ENCODE measurements around the gene SLC9C2.
A peak's percentile ranks its signal among the peaks of the same experiment; 100 is the strongest.
"Not testable (repeated sequence)": the region's sequence is repeated elsewhere in the genome, so short reads cannot be mapped to it uniquely, and the experiment has no call there.

SLC9C2 gene

DNA sequence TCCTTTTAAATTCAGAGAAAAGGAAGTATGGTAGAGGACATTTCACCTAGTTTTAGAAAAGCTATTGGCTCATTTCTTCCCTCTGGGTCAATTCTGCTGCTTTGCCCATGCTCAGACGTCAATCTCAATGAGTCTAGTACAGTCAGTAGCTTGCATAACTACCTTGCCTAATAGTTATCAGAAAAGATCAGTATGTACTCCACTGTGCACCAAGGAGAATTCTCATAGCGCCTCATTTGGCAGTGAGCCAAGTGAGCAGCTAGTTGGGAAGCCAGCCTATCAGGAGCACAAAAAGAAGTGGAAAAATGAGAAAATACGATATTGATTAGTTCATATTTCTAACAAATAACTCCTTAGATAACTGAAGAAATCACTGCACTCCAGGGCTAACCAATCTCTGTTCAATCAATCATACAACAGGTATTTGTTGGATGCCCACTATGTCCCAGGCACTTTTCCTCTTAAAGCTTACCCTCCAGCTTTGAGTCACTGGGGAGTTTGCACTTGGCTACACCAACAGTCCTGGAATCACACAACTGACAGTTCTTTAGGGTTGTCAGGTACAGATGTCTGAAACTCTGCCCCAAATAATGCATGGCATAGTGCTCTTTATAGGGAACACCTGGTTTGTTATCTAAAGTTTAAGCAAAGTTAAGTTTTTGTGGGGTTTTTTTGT lies 75.6 kb downstream of the SLC9C2 start:
- DNase-seq: peak in 1 of 2 experiments; percentile 19

DNA sequence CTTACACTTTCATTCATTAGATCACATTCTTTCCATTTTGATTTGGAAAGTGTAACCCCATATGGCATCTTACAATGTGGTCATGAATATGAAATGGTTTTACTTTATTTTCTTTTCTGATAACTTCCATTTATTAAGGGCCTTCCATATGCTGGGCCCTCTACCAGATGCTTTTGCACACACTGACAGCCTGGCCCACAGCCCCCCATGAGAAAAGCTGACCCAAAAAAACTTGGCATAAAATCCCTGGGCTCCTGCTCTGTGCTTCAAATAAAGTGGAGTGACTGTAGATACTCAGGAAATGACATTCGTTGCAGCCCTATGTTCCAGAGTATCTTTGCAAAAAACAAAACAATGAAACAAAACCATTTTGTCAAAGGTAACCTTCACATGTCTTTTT lies 76.9 kb downstream of the SLC9C2 start:
- no peak for DNase-seq

DNA sequence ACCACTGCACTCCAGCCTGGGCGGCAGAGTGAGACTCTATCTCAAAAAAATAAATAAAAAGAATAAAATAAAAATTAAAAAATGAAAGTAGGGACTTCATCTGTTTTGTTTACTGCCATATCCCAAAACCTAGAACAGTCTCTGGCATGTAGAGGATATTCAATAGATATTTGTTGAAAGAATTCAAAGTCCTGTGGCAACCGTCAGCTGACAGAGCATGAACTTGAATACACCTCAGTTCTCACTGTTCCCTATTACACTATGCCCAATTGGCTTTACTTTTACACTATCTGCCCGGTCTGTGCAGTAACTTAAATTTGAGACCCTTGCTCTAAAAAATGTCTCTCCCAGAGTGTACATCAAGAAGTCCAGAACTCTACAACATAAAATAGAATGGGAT lies 79.5 kb downstream of the SLC9C2 start:
- no peak for DNase-seq

DNA sequence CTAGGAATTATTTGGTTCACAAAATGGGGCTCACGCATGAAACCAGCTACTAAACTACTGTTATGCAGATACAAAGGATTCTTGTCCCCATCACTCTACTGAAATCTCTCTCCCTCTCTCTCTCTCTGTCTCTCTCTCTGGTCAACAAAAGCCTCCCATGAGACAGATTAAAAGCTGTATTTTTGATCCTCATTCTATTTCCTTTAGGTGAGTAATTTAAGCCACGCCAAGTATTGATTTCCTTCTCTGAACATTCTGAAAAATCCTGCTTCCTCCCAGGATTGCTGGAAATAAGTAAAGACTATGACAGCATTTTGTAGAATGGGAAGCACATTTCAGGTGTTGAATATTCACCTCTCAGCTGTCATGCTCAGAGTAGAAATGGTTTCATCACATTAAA lies 82.1 kb downstream of the SLC9C2 start:
- DNase-seq: no peak

DNA sequence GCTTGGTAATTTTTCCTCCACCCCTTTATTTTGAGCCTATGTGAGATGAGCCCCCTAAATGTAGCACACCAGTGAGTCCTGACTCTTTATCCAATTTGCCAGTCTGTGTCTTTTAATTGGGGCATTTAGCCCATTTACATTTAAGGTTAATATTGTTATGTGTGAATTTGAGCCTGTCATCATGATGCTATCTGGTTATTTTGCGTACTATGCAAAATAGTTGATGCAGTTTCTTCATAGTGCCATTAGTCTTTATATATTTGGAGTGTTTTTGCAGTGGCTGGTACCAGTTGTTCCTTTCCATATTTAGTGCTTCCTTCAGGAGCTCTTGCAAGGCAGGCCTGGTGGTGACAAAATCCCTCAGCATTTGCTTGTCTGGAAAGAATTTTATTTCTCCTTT lies 88.4 kb downstream of the SLC9C2 start:
- DNase-seq: not testable (repeated sequence)

DNA sequence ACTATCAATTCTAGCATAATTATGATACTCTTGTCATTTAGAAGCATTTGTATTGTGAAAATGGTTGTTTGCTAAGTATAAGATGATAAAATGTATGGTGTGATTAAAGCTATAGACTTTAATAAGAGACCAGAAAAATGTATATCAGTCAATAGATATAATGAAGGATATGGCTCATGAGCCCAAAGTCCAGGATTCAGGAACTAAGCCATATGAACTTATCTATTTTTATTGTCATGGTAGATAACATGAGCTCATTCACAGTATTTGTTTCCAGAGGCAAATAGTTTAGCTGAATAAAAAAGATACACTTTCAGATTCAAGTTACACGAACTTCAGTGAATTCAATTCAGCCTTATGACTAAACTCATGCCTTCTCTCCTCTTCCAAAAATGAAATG lies 93.1 kb downstream of the SLC9C2 start:
- DNase-seq: no peak

DNA sequence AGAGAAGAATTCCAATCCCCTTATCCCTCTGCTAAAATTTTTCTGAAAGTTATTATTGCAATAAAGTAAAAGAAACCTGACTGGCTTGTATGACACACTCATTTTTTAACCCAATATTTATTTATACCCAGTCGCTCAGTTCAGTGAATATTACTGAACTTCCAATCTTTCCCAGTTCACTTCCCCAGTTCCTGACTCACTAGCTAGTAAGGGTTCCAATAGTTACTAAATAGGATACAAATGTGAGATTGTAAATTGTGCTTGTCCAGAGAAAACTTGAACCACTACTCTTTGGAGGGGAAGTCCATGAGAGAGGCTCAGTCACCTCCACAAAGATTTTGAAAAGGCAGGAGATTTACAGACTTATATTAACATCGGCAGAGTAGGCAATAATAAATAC lies 94.3 kb downstream of the SLC9C2 start:
- no peak for DNase-seq

DNA sequence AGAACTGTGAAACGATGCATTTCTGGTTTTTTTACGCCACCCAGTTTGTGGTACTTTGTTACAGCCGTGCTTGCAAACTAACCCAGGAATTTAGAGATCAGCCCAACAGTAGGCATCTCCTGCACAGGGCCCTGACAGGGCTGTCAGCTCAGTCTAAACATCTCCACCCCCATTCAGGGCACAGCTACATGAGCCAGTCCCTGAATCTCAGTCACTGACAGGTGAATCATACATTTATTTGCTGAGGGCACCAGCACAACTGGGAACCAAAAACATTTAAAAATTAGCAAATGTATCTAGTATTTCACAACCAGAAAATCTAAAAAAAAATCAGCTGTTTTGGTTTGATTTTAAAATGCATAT lies 95.0 kb downstream of the SLC9C2 start:
- DNase-seq: no peak

DNA sequence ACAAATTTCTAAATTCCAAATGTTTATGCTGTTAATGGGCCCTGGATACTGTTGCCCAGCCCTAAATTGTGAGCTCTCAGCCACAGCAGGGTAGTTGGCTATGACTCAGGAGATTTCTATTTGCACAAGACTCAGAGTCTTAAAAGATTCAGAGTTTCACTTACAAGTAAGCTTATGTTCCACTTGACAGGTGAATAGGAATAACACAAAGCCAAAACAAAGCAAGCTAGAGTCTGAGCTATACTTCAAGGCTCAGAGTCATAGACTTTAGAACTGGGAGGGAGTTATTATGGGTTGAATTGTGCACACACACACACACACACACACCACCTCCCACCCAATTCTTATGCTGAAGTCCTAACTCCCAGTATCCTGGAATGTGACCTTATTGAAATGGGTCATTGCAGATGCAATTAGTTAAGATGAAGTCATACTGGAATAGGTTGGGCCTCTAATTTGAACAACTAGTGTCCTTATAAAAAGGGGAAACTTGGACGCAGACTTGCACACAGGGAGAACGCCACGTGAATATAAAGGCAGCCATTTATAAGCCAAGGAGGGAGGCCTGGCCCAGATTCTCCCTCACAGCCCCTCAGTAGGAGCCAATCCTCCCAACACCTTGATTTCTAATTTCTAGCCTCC lies 95.5 kb downstream of the SLC9C2 start:
- DNase-seq: no peak

DNA sequence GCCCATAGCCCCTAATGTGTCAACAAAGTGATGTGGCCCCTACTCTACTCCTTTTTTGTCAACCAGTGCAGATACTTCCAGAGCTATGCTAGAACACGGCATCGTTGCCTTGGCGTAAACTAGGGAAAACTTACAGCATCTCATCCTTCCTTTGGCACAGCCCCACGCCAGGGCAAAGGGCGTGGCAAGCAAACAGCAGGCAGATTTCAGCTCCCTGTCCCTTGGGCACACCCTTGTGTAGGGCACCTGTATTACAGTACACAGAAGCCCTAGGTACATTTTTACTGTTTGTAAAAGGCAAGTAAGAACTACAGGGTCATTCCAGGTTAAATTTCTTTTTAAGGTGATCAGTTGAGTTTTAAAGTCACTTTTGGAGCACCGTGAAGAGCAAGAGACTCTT lies 96.4 kb downstream of the SLC9C2 start:
- DNase-seq: no peak

DNA sequence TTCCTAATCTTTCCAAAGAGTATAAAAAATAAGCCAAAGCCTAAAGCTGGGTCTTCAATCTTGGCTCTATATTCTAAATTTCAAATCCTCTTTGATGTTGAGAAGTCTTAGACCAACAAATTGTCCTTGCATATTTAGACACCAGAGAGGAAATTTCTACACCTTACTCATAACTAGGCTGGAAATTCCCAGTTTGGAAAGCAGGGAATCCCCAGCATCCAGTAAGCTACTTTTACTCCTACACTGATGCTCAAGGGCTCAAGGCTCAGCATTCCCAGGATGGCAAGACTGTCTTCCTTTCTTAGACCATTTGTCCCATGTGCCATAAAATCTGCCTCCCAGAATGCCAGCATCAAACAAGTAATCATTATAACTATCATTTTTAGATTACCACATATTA lies 97.5 kb downstream of the SLC9C2 start:
- no peak for DNase-seq

DNA sequence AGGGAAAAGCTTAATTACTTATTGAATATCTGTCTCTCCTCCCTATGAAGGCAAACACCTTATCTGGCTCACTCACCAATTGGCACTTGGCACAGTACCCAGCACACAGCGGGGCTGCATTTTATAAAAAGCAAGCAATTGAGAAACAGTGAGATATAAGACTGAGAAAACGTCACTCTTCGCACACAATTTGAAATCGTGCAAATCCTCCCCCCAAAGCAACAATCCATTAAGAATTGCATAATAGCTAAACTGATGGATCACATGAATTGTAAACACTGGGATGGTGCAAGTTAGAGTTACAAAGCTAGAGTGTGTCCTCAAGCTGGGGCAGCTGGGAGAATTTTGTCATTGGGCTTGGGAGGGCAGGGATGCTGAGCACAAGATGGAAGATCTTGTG lies 98.6 kb downstream of the SLC9C2 start:
- no peak for DNase-seq

DNA sequence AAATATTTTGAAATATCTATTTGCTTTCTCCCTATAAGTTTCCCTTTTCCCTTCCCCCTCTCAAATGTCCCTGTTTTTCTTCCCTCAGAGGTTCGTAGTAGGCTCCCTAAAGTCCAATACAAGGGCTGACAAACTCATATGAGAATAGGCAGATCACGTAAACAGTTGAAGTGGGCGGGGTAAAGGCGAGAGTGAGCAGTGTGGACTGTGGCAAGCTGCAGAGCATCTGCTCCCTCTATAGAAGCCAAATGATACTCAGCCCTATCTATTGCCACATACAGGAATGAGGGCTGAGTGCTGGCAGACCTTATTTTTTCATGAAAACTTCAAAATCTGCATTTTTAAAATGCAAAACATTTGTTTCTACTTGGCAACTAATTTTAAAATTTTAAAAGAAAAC lies 99.5 kb downstream of the SLC9C2 start:
- peak; percentile 5 to 42 for DNase-seq

DNA sequence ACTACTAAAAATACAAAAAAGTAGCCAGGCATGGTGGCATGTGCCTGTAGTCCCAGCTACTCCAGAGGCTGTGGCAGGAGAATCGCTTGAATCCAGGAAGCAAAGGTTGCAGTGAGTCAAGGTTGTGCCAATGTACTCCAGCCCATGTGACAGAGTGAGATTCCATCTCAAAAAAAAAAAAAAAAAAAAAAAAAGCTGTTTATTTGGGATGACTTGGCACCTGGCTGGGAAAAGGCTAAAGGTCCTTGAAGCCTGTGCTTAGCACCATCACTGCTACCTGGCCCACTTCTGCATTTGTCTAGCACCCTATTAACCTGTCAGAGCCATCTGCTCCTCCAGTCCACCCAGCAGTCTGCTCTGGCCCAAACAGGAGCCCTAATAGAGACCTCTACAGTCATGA lies 100.8 kb downstream of the SLC9C2 start:
- DNase-seq: no peak

DNA sequence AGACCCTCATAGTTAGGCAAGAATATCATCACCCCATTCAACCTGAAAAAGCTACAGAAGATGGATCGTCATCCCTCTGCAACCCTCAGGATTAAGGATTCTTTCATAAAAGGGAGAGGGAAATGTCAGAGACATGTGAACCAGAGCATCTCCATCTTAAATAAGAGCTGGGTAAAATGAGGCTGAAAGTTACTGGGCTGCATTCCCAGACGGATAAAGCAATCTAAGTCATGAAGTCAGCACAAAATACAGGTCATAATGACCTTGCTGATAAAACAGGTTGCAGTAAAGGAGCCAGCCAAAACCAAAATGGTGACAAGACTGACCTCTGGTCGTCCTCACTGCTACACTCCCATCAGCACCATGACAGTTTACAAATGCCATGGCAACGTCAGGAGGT lies 103.1 kb downstream of the SLC9C2 start:
- no peak for DNase-seq

DNA sequence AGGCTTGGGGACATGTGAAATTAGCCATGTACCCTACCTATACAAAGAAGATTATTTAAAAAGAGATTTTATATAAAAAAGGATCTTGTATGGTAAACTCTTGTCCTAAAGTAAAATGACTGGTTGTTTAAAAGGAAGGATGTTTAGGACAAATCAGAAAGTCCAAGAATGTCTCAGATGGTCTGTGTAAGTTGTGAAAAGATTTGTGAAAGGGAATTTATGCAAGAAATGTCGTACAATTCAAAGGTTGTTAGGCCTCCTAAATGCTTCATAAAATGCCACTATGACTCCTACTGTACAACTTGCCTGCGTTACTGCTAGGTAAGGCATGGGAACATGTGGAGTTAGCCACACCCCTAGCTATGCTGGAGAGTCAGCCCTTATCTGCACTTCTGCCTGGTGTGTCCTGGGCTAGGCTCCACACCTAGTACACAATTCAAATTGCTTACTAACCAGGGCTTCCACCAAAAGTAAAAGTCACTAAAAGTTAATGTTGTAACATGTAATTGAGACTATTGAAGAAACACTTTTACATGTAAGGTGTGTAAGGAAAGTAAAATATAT lies 106.0 kb downstream of the SLC9C2 start:
- DNase-seq: no peak

DNA sequence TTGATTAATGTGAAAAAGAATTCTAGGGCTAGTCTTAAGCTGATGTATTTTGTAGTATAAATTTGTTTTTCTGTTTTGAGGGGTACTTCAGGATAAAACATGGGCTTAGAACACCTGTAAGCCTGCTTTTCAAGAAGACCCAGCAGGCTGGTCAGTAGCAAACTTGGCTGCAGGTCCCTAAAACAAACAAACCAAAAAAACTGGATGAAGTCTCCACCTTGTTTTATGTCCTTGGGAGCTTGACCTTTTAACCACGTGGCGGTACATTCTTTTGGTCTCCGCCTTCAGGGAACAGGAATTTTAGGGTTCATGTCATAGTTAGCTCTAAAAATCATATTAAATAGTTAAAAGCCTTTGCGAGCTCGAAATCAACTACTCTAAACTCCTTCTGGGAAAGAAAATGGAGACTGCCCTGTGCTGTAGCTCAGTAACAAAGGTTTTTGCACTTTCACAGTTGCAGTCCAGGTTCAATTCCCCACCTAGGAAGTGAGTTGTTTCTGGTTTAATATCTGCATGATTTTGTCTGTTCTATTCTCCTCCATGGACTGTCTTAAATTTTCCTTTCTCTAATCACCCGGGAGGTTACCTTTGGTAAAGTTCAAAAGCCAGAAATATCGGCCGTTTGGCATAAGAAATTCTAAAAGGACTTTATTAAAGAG lies 107.1 kb downstream of the SLC9C2 start:
- no peak for DNase-seq

DNA sequence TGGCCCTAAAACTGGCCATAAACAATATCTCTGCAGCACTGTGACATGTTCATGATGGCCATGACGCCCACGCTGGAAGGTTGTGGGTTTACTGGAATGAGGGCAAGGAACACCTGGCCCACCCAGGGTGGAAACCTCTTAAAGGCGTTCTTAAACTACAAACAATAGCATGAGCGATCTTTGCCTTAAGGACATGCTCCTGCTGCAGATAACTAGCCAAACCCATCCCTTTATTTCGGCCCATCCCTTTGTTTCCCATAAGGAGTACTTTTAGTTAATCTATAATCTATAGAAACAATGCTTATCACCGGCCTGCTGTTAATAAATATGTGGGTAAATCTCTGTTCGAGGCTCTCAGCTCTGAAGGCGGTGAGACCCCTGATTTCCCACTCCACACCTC lies 109.7 kb downstream of the SLC9C2 start:
- not testable (repeated sequence) for DNase-seq

DNA sequence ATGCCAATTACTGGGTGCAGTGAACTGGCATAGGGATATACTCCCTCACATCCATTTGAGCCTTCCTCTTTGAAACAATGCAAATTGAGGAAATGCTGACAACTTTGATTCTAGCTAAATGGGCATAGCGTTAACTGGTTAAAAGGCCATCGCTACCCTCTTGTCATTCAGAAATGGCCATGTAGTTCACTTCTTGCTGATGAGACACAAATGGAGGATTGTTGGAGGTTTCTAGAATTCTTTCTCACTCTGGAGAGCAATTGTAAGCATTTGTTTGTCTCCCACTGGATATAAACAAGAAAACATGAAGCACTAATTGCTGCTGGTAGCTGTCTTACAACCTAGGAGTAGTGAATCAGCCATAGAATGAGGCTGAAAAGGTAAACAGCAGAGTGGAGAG lies 111.4 kb downstream of the SLC9C2 start:
- DNase-seq: no peak

DNA sequence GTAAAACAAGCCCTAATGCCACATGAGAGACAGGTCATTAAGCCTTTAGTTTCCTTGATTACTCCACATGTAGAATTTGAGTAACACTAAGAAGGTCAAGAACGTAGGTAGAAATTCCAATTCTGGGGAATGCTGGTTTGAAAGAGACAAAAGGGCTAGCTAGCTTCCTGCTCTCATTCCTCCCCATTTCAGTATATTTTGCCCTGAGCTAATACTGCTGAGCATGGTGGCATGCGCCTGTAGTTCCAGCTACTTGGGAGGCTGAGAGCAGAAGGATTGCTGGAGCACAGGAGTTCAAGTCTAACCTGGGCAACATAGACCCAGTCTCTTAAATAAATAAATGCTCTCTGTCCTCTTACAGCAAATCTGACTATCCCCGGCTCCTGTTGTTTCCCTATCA lies 112.9 kb downstream of the SLC9C2 start:
- no peak for DNase-seq

DNA sequence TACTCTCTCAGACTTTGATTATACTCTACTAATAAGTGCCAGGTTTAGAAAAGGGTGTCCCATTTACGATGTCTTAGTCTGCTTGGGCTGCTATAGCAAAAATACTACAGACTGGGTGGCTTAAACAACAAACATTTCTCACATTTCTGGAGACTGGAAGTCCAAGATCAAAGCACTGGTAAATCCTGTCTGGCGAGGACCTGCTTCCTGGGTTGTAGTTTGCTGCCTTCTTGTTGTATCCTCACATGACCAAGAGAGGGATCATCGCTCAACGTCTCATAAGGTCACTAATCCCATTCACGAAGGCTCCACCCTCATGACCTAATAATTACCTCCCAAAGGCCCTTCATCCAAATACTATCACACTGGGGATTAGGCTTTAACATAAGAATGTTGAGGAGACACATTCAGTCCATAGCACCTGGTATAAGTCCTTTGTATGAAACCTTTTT lies 113.7 kb downstream of the SLC9C2 start:
- no peak for DNase-seq

DNA sequence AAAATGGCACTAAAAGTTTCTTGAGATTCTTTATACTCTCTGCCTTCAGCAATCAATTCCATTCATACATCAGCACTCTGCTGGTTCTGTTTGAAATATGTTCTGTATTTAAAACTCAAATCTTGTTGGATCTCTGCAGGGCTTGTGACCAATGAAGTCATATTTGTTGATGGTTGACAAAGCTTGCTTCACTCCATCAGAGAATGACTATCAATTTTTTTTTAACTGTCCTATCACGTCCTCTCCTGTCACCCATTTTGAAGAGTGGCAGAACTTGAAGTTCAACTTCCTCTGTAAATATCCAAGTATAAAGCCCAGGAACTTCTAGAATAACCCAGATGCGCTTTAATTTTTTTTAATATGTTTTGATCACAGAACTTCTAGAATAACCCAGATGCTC lies 114.9 kb downstream of the SLC9C2 start:
- no peak for DNase-seq

DNA sequence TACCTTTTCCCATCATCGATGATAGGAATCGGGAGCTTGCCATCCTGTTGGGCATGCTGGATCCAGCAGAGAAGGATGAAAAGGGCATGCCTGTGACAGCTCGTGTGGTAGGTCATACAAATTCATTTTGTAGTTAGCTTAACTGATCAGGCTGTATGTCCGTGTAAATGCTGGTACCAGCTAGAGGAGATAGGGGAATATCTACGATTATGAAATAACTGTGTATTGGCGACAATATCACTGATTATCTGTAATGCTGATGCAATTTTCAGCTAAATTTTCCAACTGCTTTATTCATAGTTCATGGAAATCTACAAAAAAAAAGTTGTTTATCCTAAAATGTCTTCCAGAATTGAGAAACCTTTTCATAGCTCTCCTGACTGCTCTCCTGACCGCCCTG lies 117.5 kb downstream of the SLC9C2 start:
- DNase-seq: no peak

DNA sequence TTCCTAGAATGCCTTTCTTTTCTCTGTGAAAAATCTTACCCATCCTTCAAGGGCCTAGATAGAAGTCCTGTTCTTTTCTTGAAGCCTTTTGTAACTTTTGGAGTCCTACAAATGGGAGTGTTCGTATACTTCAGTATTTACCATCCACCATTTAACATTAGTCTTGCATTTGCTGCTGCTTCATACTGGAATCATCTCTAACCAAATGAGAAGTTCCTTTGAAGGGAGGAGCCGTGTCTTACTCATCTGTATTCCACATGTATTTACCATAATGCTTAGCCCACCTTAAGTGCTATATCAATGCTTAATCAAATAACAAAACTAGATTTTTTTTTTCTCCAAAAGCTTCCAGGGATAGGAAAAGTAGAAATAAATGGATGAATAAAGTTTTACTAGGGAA lies 118.6 kb downstream of the SLC9C2 start:
- DNase-seq: no peak

All from SHP77 (cell line).